ENCODE measurements around the gene WDR87. TPM values are rescaled to one million over a fixed set of nuclear protein-coding genes. Genes with fewer than 3 reads are reported as not detected.

Gene WDR87
- not detected for polyA plus RNA-seq

DNA sequence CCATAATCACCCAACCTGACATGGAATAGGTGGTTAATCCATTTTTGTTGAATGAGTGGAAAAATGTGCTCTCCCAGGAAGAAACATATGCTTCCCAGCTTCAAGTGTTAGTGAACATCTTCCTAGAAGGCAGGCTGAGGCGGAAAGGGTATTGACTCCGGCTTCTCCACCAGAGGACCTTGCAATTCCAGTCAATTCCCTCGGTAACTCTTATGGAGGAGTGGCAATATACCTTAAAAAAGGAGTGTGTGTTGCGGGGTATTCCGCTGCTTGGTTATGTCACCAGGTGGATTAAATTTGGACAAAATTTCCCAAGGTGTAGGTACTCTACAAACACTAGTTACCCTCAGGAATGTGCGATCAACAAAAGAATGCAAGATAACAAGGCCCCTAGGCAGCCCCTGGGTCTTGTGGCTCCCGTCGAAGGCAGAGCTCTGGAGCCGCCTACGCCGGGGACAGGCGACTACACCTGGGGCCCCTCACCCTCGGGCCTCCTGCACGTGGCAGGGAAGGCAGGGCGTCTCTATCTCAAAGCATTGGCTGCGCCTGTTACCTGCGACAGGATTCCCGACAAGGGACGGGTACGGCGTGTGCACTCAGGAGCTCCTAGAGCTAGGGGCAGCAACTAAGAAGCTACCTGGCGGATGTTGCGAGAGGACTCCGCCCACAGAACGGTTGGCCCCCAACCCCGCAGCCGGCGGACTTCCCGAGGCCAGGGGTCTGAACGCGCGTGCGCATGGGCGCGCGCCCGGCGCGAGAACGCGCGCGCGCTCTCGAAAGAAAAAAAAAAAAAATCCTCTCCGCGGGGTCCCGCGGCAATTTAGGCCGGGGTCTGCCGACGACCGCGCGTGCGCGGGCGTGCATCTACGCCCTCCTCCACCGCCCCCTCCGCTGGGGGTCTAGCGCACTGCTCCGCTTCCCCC, at the start of gene WDR87:
TSS of gene WDR87 (minus strand) at position 649 of the 923 bp plus-strand sequence. CDS start 8,355 bp downstream, outside the sequence.
- 7 to 8% (median 8%) methylated on average over 63 of the region's 63 CpGs for WGBS, 3 donors
- H3K27ac ChIP-seq (ENCODE audit: low read depth, low read length) = no peak within 1 kb of the TSS

DNA sequence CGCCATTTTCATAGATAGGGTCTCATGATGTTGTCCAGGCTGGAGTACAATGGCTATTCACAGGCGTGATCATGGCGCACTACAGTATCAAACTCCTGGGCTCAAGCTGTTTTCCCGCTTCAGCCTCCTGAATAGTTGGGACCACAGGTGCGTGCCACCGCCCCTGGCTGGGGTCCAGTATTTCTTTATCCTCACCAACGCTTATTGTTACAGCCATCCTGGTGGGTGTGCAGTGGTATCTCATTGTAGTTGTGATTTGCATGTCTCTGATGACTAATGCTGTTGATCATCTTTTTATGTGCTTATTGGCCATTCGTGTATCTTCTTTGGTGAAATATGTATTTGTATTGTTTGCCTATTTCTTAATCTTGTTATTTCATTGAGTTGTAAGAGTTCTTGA, 49.6 kb upstream of the WDR87 start:
- no peak overlapping the region for H3K27ac ChIP-seq (ENCODE audit: low read depth, low read length)
- 85 to 88% (median 85%) methylated on average over 8 of the region's 8 CpGs for WGBS, 3 donors

DNA sequence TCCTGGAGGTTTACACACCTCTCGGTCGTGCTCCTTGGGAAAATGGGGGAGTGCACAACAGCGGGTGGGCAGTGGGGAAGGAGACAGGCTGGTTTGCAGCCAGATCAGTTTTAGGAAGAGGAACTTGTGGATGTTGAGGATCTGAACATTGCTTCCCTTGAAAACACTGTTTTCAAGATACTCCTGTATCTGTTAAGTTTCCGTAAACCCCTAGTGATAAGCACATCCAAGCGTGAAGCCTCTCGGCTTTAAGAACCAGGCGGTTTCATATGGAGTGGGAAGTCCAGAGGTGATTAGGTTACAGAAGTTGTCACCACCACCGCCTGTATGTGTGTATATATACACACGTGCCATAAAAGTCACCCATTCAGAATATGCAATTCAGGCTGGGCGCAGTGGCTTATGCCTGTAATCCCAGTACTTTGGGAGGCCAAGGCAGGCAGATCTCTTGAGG, 48.1 kb upstream of the WDR87 start:
- no peak overlapping the region for H3K27ac ChIP-seq (ENCODE audit: low read depth, low read length)
- WGBS, 3 donors = 65 to 81% (median 71%) methylated on average over 10 of the region's 10 CpGs

DNA sequence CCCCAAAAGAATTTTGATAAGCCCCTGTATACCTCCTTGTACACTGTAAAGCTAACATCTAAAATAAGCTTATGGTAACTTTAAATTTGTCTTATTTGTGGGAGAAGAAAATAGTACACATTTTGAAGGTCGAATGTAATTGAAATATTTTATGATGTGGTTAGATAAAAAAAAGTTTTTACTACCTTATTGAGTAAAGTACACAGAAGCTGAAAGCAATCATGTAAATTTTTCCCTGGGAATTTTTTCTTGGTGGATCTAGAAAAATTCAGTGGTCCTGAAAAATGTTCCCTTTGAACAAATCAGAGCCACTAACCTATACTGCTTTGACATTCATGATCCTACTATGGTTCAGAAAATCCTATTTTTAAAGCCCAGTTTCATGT, 47.5 kb upstream of the WDR87 start:
- H3K27ac ChIP-seq (ENCODE audit: low read depth, low read length) = no peak overlapping the region
- WGBS, 3 donors = 15 to 39% (median 31%) methylated on average over 1 of the region's 1 CpG

DNA sequence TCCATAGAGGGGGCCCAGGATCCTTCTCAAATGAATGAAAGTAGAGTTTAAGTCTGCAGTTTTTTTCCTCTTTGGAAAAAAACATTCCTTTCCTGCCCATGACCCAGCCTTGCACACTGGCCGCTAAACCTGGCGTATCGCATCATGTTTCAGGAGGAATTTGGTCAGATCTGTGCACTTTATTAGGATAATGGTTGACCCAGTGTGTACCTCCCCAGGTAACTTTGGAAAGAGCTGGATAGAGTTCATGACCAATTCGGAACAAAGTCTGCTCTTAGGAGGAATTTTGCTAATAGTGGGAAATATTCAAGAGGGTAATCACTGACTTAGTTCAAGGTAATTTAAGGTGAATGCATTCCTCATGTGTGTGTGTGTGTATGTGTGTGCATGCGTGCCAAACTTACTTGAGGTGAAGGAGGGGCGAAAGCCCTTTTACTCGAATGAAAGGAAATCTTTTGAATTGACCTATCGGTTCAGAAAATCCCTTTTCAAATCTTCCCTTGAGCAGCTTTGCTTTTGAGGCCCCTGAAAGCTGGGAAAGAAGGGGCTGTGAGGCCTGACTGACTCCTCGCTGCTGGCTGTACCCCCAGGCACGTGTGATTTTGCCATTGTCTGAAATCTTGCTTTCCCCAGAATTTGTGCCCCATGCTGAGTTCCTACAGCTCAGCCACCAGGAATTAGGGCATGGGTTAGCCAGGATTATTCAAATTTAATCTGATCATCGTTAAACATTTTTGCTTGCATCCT, 47.0 kb upstream of the WDR87 start:
- WGBS, 3 donors = 67 to 84% (median 83%) methylated on average over 11 of the region's 11 CpGs
- no peak overlapping the region for H3K27ac ChIP-seq (ENCODE audit: low read depth, low read length)

DNA sequence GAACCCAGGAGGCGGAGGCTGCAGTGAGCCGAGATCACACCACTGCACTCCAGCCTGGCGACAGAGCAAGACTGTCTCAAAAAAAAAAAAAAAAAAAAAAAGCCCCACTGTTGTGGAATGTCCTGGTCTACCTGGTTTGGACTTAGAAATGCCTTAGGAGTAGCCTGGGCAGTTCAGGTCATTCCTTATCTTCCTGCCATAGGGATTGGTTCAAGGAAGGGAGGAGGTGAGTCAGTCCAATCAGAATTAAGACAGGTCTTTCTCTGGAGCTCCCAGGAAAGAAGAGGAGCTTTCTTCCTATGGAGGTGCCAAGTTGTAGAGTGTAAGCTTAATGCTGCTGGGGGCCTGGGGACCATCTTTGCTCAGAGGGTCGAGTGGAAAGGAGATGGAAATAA, 45.4 kb upstream of the WDR87 start:
- H3K27ac ChIP-seq (ENCODE audit: low read depth, low read length) = no peak overlapping the region
- 81 to 89% (median 83%) methylated on average over 4 of the region's 4 CpGs for WGBS, 3 donors

DNA sequence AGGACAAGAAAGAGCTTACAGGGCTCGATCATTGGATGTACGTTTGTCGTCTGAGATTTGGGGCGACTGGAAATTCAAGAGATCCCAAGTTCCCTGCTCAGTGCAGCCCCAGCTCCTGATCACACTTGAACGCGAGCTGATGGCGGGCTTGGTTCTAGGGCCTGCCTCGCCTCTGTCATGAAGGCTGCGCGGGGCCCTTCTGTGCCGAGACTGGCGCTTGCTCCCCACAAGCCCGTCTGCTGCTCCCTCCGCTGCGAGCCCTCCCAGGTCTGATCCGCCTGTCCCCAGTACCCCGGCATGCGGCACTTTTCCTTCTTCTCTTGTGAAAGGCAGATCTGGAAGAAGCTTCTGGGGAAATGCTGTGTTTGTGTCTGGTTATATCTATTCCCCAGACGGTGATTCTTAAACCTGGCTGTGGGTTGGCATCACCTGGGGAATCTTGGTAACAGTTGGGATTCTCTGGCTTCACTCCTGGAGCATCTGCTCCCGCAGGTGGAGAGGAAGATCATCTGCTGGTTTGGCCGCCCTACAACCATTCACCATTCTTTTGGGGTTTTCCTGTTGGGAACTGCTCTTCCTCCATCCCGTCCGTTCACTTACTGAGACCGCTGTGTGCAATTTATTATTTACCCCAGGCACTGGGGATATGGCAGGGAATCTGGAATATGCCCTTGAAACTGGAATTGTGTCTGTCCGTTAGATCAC, 44.2 kb upstream of the WDR87 start:
- H3K27ac ChIP-seq (ENCODE audit: low read depth, low read length) = no peak overlapping the region
- 82 to 88% (median 82%) methylated on average over 23 to 25 of the region's 25 CpGs for WGBS, 3 donors

DNA sequence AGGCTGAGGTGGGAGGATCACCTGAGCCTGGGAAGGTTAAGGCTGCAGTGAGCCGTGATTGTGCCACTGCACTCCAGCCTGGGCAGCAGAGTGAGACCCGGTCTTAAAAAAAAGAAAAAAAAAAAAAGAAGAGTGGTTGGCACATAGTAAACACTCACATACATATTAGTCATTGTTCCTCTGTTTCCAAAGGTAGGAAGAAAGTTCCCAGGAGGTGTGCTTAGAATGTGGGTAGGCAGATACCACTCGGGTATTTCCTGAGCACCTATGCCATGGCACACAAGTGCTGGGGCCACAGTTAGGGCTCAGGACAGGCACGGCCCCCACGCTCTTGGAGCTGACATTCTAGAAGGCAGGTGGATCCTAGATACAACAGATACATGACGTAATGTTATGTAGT, 42.0 kb upstream of the WDR87 start:
- no peak overlapping the region for H3K27ac ChIP-seq (ENCODE audit: low read depth, low read length)
- WGBS, 3 donors = 82 to 91% (median 91%) methylated on average over 6 of the region's 6 CpGs

DNA sequence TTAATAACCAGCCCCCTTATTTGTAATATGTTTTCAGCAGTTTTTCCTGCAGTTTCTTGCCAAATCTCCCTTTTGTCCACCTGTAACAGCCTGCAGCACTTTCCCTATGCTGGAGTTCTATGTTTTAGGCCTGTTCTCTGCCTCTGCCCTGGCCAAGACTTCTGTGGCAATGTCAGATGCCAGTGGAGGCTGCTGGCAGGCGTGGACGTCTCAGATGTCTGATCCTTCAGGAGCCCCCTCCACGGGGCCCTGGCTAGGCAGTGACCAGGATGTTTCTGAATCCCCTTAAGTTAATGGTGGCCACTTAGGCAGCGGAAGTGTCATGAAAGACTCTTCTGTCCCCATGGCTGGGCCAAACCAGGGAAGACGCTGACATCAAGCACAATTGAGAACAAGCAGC, 41.4 kb upstream of the WDR87 start:
- no peak overlapping the region for H3K27ac ChIP-seq (ENCODE audit: low read depth, low read length)
- 80 to 93% (median 90%) methylated on average over 5 of the region's 5 CpGs for WGBS, 3 donors

DNA sequence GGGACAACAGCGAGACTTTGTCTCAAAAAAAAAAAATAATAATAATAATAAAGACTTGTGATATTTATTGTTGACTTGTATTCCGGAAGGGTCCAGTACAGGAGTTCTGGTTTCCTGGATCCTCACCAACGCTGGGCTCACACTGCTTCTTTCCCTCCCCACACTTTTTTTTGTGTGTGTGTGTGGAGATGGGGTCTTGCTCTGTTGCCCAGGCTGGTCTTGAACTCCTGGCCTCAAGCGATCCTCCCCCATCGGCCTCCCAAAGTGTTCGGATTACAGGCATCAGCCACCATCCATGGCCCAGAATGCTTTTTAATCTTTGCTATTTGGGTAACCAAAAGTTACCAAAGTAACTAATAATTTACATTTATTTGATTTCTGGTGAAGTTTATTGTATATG, 39.7 kb upstream of the WDR87 start:
- H3K27ac ChIP-seq (ENCODE audit: low read depth, low read length) = no peak overlapping the region
- 95 to 99% (median 97%) methylated on average over 6 of the region's 6 CpGs for WGBS, 3 donors

DNA sequence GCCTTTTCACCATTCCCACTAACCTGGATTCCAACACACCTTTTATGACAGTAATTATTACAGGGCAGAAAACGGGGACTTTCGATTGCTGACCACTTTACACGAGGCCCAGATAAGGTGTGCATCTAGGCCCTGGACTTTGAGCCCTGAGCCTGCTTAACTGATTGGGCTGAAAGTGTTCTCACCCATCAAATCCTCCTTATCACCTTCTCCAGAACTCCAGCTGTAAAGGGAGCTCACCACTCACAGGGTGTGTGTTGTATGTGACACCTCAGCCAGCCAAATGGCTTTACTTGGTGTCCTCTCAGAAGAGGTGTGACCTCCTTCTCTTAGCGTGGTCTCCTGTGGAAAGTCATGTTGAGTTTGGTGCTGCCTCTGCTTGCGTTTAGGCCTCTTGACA, 37.1 kb upstream of the WDR87 start:
- no peak overlapping the region for H3K27ac ChIP-seq (ENCODE audit: low read depth, low read length)
- WGBS, 3 donors = 35 to 91% (median 90%) methylated on average over 5 of the region's 5 CpGs

DNA sequence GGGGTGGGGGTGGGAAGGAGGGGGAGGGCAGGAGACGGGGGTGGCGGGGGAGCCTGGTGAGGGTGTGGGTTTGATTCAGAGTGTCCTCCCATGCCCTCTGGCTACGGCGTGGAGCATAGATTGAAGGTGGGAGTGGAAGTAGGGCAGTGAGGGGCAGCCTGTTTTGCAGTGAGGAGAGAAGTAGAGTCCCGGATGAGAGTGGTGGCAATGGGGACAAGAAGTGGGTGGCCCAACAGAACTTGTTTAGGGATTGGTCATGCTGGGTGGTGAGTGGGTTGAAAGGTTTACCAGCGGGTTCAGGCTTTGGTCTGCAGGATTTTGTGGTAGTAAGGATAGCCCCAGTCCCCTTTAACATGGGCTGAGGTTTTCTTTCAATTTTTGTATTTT, 36.1 kb upstream of the WDR87 start:
- 90 to 95% (median 91%) methylated on average over 6 of the region's 6 CpGs for WGBS, 3 donors
- no peak overlapping the region for H3K27ac ChIP-seq (ENCODE audit: low read depth, low read length)

DNA sequence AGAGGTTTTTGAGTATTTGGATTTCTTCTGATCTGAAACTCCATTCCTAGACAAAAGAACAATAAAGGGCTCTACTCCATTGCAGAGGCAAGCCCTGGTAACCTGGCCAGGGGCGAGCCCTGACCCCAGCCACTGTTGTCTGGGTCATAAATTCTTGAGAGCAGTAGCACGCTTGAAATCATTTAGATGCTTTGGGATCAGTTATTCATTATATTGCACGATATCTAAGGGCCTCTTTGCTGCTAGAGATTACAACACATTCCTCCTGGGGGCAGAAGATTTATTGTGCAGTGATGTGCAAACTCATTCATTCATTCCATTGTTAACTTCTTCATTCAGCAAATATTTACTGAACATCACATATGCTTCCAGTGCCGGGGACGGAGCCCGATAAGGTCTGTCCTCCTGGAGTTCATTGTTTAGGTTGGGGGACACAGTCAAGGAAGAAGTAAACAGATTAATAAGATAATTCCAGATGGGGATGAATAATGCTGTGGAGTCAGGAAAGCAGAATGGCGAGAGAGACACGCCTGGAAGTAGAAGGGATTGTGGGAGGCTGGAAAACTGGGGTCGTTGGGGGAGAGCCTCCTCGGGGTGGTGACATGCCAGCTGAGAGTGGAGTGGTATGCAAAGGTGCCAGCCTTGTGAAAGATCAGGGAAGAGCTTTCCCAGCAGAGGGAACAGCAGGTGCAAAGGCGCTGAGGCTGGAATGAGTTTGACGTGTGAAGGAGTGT, 35.6 kb upstream of the WDR87 start:
- WGBS, 3 donors = 59 to 87% (median 80%) methylated on average over 11 to 12 of the region's 12 CpGs
- H3K27ac ChIP-seq (ENCODE audit: low read depth, low read length) = no peak overlapping the region

DNA sequence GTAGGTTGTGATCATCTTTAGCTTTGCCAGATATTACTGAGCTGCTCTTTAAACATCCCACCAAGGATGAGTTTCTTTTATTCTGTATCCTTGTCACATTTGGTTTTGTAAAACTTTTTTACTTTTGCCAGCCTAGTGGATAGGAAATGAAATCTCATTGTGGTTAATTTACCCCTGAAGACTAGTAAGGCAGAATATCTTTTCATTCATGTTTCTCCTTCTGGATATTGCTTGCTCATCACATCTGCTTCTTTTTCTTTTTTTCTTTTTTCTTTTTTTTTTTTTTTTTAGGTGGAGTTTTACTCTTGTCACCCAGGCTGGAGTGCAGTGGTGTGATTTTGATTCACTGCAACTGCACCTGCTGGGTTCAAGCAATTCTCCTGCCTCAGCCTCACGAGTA, 32.0 kb upstream of the WDR87 start:
- no peak overlapping the region for H3K27ac ChIP-seq (ENCODE audit: low read depth, low read length)
- WGBS, 3 donors = 83 to 92% (median 88%) methylated on average over 1 of the region's 1 CpG

DNA sequence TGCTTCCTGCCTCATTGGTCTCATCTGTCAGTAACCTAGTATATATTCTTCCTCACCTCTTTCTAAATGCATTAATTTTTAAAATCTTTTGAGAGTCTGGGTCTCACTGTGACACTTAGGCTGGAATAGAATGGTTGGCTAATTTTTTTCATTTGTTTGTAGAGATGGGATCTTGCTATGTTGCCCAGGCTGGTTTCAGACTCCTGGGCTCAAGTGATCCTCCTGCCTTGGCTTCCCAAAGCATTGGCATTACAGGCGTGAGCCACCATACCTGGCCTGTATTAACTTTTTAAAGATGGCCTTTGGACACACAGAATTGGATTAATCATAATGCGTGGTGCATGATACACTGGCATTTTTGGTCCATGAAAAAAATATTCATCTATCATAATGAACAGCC, 30.5 kb upstream of the WDR87 start:
- 93 to 98% (median 97%) methylated on average over 2 of the region's 2 CpGs for WGBS, 3 donors

DNA sequence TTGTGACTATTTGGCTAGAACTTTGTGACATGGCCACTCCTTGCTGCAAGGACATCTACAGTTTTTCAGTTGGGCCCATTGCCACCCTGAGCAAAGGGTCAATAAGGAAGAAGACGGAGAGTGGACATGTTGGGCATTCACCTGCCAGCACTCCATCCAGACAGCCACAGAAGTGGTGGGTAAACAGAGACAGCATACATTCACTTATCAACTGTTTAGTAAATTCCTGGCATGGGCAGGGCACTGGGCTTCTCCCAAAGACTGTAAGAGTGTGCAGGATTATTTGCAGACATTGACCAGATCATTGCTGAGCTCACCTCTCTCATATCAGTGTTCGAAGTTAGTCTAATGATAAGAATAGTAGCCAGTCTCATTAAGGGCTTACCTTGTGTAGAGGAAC, 29.8 kb upstream of the WDR87 start:
- no peak overlapping the region for H3K27ac ChIP-seq (ENCODE audit: low read depth, low read length)
- 36 to 93% (median 88%) methylated on average over 2 of the region's 2 CpGs for WGBS, 3 donors

More for the DNA sequence above, 30.5 kb upstream of the WDR87 start:
- no peak overlapping the region for H3K27ac ChIP-seq (ENCODE audit: low read depth, low read length)

DNA sequence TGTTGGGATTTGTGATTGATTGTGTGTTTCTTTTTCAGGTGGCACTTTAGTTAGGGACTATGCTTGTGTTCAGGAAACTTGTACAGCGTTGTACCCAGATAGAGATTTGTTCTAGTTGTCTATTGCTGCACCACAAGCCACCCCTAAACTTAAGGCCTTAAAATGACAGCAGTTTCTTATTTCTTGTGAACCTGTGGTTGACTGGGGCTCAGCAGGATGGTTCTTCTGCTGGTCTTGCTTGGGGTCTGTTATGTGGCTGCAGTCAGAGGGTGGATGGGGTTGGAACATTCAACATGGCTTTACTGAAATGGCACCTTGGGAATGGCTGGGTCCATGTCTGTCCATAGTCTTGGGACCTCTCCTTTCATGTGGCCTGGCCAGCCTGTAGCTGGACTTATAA, 28.9 kb upstream of the WDR87 start:
- 60 to 92% (median 83%) methylated on average over 1 of the region's 1 CpG for WGBS, 3 donors
- H3K27ac ChIP-seq (ENCODE audit: low read depth, low read length) = no peak overlapping the region

DNA sequence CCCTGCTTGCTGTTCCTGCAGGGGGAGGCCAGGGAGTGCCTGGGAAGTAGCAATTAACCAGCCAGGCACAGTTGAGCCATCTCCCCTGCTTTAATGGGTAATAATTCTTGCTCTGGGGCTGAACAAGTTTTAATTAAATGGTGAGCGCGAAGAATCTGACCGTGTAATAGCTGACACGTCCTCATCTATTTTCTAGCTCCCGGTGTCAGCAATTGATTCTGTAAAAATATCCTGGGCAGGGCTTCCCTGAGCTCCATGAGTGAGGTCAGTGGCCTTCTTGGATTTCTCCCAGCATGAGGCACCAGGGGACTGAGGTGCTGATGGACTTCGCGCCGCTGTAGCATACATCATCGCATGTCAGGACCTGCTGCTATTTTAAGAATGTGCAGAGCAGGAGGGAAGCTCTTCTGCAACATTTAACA, 27.6 kb upstream of the WDR87 start:
- H3K27ac ChIP-seq (ENCODE audit: low read depth, low read length) = no peak overlapping the region
- 50 to 70% (median 60%) methylated on average over 9 of the region's 9 CpGs for WGBS, 3 donors

All from adipose tissue (tissue), 3 donors.